ENCODE data around the gene SRPRA.

The SRPRA gene

GRCh38 chr11:126231725-126232459 lies 36.8 kb downstream of the SRPRA start:
- in situ Hi-C loops (cut with HindIII; ENCODE audit: low sequenced_read_pairs) = no loop called here

- in situ Hi-C loops (cut with HindIII; ENCODE audit: low sequenced_read_pairs) = no loop called here
Measured at GRCh38 chr11:126229858-126230540, 38.7 kb downstream of the SRPRA start.

GRCh38 chr11:126226334-126227084 lies 42.2 kb downstream of the SRPRA start:
- in situ Hi-C loops (cut with HindIII; ENCODE audit: low sequenced_read_pairs) = no loop called here

GRCh38 chr11:126225295-126225665 lies 43.4 kb downstream of the SRPRA start:
- in situ Hi-C loops (cut with HindIII; ENCODE audit: low sequenced_read_pairs) = no loop called here

- in situ Hi-C loops (cut with HindIII; ENCODE audit: low sequenced_read_pairs) = loop anchor here (5.0 kb wide), 1 partner anchor 47 kb away; no protein-coding TSS in a partner anchor
Measured at GRCh38 chr11:126224647-126225294, 43.9 kb downstream of the SRPRA start.

- in situ Hi-C loops (cut with HindIII; ENCODE audit: low sequenced_read_pairs) = no loop called here
Measured at GRCh38 chr11:126219547-126219946, 49.1 kb downstream of the SRPRA start.

GRCh38 chr11:126217491-126217890 lies 51.2 kb downstream of the SRPRA start:
- in situ Hi-C loops (cut with HindIII; ENCODE audit: low sequenced_read_pairs) = no loop called here

- in situ Hi-C loops (cut with HindIII; ENCODE audit: low sequenced_read_pairs) = no loop called here
Measured at GRCh38 chr11:126216526-126217305, 52.0 kb downstream of the SRPRA start.

- in situ Hi-C loops (cut with HindIII; ENCODE audit: low sequenced_read_pairs) = no loop called here
Measured at GRCh38 chr11:126214841-126215240, 53.9 kb downstream of the SRPRA start.

- in situ Hi-C loops (cut with HindIII; ENCODE audit: low sequenced_read_pairs) = no loop called here
Measured at GRCh38 chr11:126214441-126214840, 54.3 kb downstream of the SRPRA start.
